Activated CD4-positive, alpha-beta memory T cell treated with anti-CD3 and anti-CD28 coated beads for 36 hours (primary cell): ENCODE measurements around the gene RUBCNL. TPM values are rescaled to one million over a fixed set of nuclear protein-coding genes. Genes with fewer than 3 reads are reported as not detected.

Experiments
- CTCF ChIA-PET: fragments of 350-600 bp; sonication (Branson Sonifier 250); formaldehyde crosslinking; loops from one replicate; lab custom pipeline; 2021; ENCODE audit warnings: antibody characterized with exemption, inconsistent platforms; lab: Charles Lee
- POLR2A ChIA-PET: fragments of 350-600 bp; sonication (Branson Sonifier 250); formaldehyde crosslinking; loops from one replicate; lab custom pipeline; 2021; ENCODE audit warnings: antibody characterized with exemption; lab: Charles Lee
- DNase-seq: peaks from one replicate; pipeline ENCODE4 v3.0.0-alpha.2; 2020
- H3K27ac Mint-ChIP-seq: one replicate; pipeline ENCODE4 v1.8.0; 2021; ENCODE audit warnings: mixed read lengths
- H3K27me3 Mint-ChIP-seq: one replicate; pipeline ENCODE4 v1.8.0; 2021; ENCODE audit warnings: mixed read lengths
- H3K36me3 Mint-ChIP-seq: one replicate; pipeline ENCODE4 v1.8.0; 2021; ENCODE audit warnings: mixed read lengths
- H3K4me1 Mint-ChIP-seq: one replicate; pipeline ENCODE4 v1.8.0; 2021; ENCODE audit warnings: low read depth, mixed read lengths
- H3K4me3 Mint-ChIP-seq: one replicate; pipeline ENCODE4 v1.8.0; 2021; ENCODE audit warnings: mild to moderate bottlenecking, mixed read lengths
- H3K9me3 Mint-ChIP-seq: one replicate; pipeline ENCODE4 v1.8.0; 2021; ENCODE audit warnings: mixed read lengths
- intact Hi-C: fragments of 100-400 bp; cut with micrococcal nuclease; formaldehyde crosslinking; loops from one replicate; pipeline ENCODE4 v1.15.1; 2023
- total RNA-seq, 2 experiments: library from RNA; stranded (reverse); gene quantifications; one replicate each; pipeline ENCODE4 v1.2.3, GENCODE V29; 2021

The RUBCNL gene
- total RNA-seq, 2 experiments from 2014 or later = 0.73 to 0.74 TPM

GRCh38 chr13:46348961-46349360, 38.1 kb downstream of the RUBCNL start:
- H3K27me3 Mint-ChIP-seq = peaks cover 9% of the 10 kb centered on the region
- H3K4me1 Mint-ChIP-seq = peaks cover 2% of the 10 kb centered on the region
- ChIA-PET POLR2A (no interaction called here), CTCF (interaction anchor here (1.3 kb wide), 1 partner anchor 14 kb away, joined by 3 read pairs; no protein-coding TSS in a partner anchor)
- peaks cover 4% of the 10 kb centered on the region for H3K36me3 Mint-ChIP-seq
- H3K4me3 Mint-ChIP-seq = no peak overlapping the region
- no peak for DNase-seq
- H3K9me3 Mint-ChIP-seq = peaks cover 2% of the 10 kb centered on the region
- no peak overlapping the region for H3K27ac Mint-ChIP-seq
- intact Hi-C loops = no loop called here

GRCh38 chr13:46347277-46347676, 39.8 kb downstream of the RUBCNL start:
- Mint-ChIP-seq H3K4me3 (no peak overlapping the region), H3K27ac (no peak overlapping the region), H3K27me3 (peaks cover 9% of the 10 kb centered on the region), H3K36me3 (peaks cover 2% of the 10 kb centered on the region), H3K4me1 (peaks cover 6% of the 10 kb centered on the region), H3K9me3 (no peaks in the 10 kb centered on the region)
- ChIA-PET CTCF (no interaction called here), POLR2A (no interaction called here)
- no peak for DNase-seq
- intact Hi-C loops = no loop called here

- Mint-ChIP-seq H3K27ac (no peak overlapping the region), H3K9me3 (no peaks in the 10 kb centered on the region), H3K36me3 (no peaks in the 10 kb centered on the region), H3K4me1 (peaks cover 20% of the 10 kb centered on the region), H3K4me3 (no peak overlapping the region), H3K27me3 (peaks cover 9% of the 10 kb centered on the region)
- CTCF ChIA-PET = interaction anchor here (1.2 to 1.5 kb wide), 2 partner anchors 9 to 24 kb away, joined by 3 to 6 read pairs; no protein-coding TSS in a partner anchor
- intact Hi-C loops = no loop called here
- POLR2A ChIA-PET = interaction anchor here (0.5 to 1.3 kb wide), 2 partner anchors 9 to 1066 kb away, joined by 4 to 5 read pairs; no protein-coding TSS in a partner anchor
- DNase-seq = no peak
Measured at GRCh38 chr13:46345866-46346265, 41.2 kb downstream of the RUBCNL start.

GRCh38 chr13:46345398-46345797, 41.7 kb downstream of the RUBCNL start:
- H3K4me1 Mint-ChIP-seq = peaks cover 25% of the 10 kb centered on the region
- ChIA-PET CTCF (interaction anchor here (1.2 to 1.5 kb wide), 2 partner anchors 9 to 24 kb away, joined by 3 to 6 read pairs; no protein-coding TSS in a partner anchor), POLR2A (interaction anchor here (1.3 kb wide), 1 partner anchor 9 kb away, joined by 5 read pairs; no protein-coding TSS in a partner anchor)
- no peaks in the 10 kb centered on the region for H3K9me3 Mint-ChIP-seq
- no peaks in the 10 kb centered on the region for H3K36me3 Mint-ChIP-seq
- H3K27ac Mint-ChIP-seq = no peak overlapping the region
- peaks cover 9% of the 10 kb centered on the region for H3K27me3 Mint-ChIP-seq
- H3K4me3 Mint-ChIP-seq = no peak overlapping the region
- no peak for DNase-seq
- intact Hi-C loops = no loop called here

GRCh38 chr13:46343279-46343994, 43.6 kb downstream of the RUBCNL start:
- no peak overlapping the region for H3K4me3 Mint-ChIP-seq
- CTCF ChIA-PET = no interaction called here
- peaks cover 9% of the 10 kb centered on the region for H3K27me3 Mint-ChIP-seq
- POLR2A ChIA-PET = no interaction called here
- no peaks in the 10 kb centered on the region for H3K9me3 Mint-ChIP-seq
- no peak overlapping the region for H3K27ac Mint-ChIP-seq
- H3K36me3 Mint-ChIP-seq = peaks cover 1% of the 10 kb centered on the region
- no peak for DNase-seq
- intact Hi-C loops = no loop called here
- peaks cover 38% of the 10 kb centered on the region for H3K4me1 Mint-ChIP-seq

GRCh38 chr13:46342538-46342937, 44.5 kb downstream of the RUBCNL start:
- ChIA-PET POLR2A (no interaction called here), CTCF (no interaction called here)
- H3K4me3 Mint-ChIP-seq = no peak overlapping the region
- H3K4me1 Mint-ChIP-seq = peaks cover 38% of the 10 kb centered on the region
- H3K27ac Mint-ChIP-seq = peak overlapping the region; percentile 1
- H3K9me3 Mint-ChIP-seq = no peaks in the 10 kb centered on the region
- DNase-seq = no peak
- peaks cover 1% of the 10 kb centered on the region for H3K36me3 Mint-ChIP-seq
- H3K27me3 Mint-ChIP-seq = peaks cover 8% of the 10 kb centered on the region
- intact Hi-C loops = no loop called here

- POLR2A ChIA-PET = interaction anchor here (2.0 kb wide), 1 partner anchor 14 kb away, joined by 13 read pairs; no protein-coding TSS in a partner anchor
- Mint-ChIP-seq H3K36me3 (peaks cover 1% of the 10 kb centered on the region), H3K9me3 (peaks cover 5% of the 10 kb centered on the region), H3K4me3 (peak overlapping the region; percentile 54), H3K27ac (peak overlapping the region; percentile 82), H3K27me3 (peaks cover 5% of the 10 kb centered on the region), H3K4me1 (peaks cover 38% of the 10 kb centered on the region)
- CTCF ChIA-PET = interaction anchor here (1.0 to 1.5 kb wide), 4 partner anchors 13 to 52 kb away, joined by 3 to 5 read pairs (median 3); no protein-coding TSS in a partner anchor
- peak; percentile 68 for DNase-seq
- intact Hi-C loops = loop anchor here (1.0 kb wide), 3 partner anchors 13 to 46 kb away; partner anchors contain the start of gene RUBCNL
Measured at GRCh38 chr13:46341112-46341711, 45.8 kb downstream of the RUBCNL start.

GRCh38 chr13:46340631-46341111, 46.4 kb downstream of the RUBCNL start:
- no peak for DNase-seq
- H3K36me3 Mint-ChIP-seq = peaks cover 1% of the 10 kb centered on the region
- intact Hi-C loops = loop anchor here (1.0 kb wide), 3 partner anchors 14 to 47 kb away; partner anchors contain the start of gene RUBCNL
- POLR2A ChIA-PET = interaction anchor here (2.0 kb wide), 1 partner anchor 14 kb away, joined by 13 read pairs; no protein-coding TSS in a partner anchor
- H3K27me3 Mint-ChIP-seq = no peaks in the 10 kb centered on the region
- CTCF ChIA-PET = interaction anchor here (1.0 to 1.5 kb wide), 3 partner anchors 14 to 51 kb away, joined by 3 to 5 read pairs (median 3); no protein-coding TSS in a partner anchor
- peak overlapping the region; percentile 82 for H3K27ac Mint-ChIP-seq
- peak overlapping the region; percentile 54 for H3K4me3 Mint-ChIP-seq
- peaks cover 5% of the 10 kb centered on the region for H3K9me3 Mint-ChIP-seq
- peaks cover 38% of the 10 kb centered on the region for H3K4me1 Mint-ChIP-seq

GRCh38 chr13:46340011-46340410, 47.0 kb downstream of the RUBCNL start:
- POLR2A ChIA-PET = interaction anchor here (2.0 kb wide), 1 partner anchor 15 kb away, joined by 13 read pairs; no protein-coding TSS in a partner anchor
- H3K4me1 Mint-ChIP-seq = peaks cover 38% of the 10 kb centered on the region
- CTCF ChIA-PET = no interaction called here
- H3K36me3 Mint-ChIP-seq = peaks cover 1% of the 10 kb centered on the region
- H3K9me3 Mint-ChIP-seq = peaks cover 5% of the 10 kb centered on the region
- no peaks in the 10 kb centered on the region for H3K27me3 Mint-ChIP-seq
- H3K27ac Mint-ChIP-seq = peak overlapping the region; percentile 82
- intact Hi-C loops = no loop called here
- no peak overlapping the region for H3K4me3 Mint-ChIP-seq
- no peak for DNase-seq

GRCh38 chr13:46339035-46339666, 47.9 kb downstream of the RUBCNL start:
- no peaks in the 10 kb centered on the region for H3K27me3 Mint-ChIP-seq
- CTCF ChIA-PET = interaction anchor here (0.6 kb wide), 1 partner anchor 10 kb away, joined by 4 read pairs; no protein-coding TSS in a partner anchor
- H3K4me3 Mint-ChIP-seq = no peak overlapping the region
- intact Hi-C loops = no loop called here
- H3K9me3 Mint-ChIP-seq = peaks cover 5% of the 10 kb centered on the region
- POLR2A ChIA-PET = interaction anchor here (0.7 kb wide), 1 partner anchor 16 kb away, joined by 3 read pairs; no protein-coding TSS in a partner anchor
- H3K27ac Mint-ChIP-seq = no peak overlapping the region
- peaks cover 1% of the 10 kb centered on the region for H3K36me3 Mint-ChIP-seq
- peaks cover 44% of the 10 kb centered on the region for H3K4me1 Mint-ChIP-seq
- DNase-seq = no peak

GRCh38 chr13:46337700-46338099, 49.4 kb downstream of the RUBCNL start:
- intact Hi-C loops = no loop called here
- peaks cover 1% of the 10 kb centered on the region for H3K36me3 Mint-ChIP-seq
- ChIA-PET CTCF (no interaction called here), POLR2A (no interaction called here)
- H3K27me3 Mint-ChIP-seq = no peaks in the 10 kb centered on the region
- peaks cover 47% of the 10 kb centered on the region for H3K4me1 Mint-ChIP-seq
- DNase-seq = no peak
- H3K9me3 Mint-ChIP-seq = peaks cover 5% of the 10 kb centered on the region
- H3K27ac Mint-ChIP-seq = no peak overlapping the region
- H3K4me3 Mint-ChIP-seq = no peak overlapping the region
